OCI-LY1 (cell line): Measurements from ENCODE around the gene LTBP1.

Experiments
- H2AFZ ChIP-seq: fragments of 200-600 bp; sonication (generic), shearing (Covaris generic); 2 replicates; pipeline ENCODE4 v1.6.0; 2014; ENCODE audit warnings: antibody characterized with exemption, mild to moderate bottlenecking, low read length
- H3F3A ChIP-seq: fragments of 200-600 bp; sonication (generic), shearing (Covaris generic); 2 replicates; pipeline ENCODE4 v1.6.0; 2014; ENCODE audit warnings: mild to moderate bottlenecking, antibody characterized with exemption, low read length, moderate library complexity; ENCODE audit not compliant: insufficient read depth
- H3K27ac ChIP-seq: fragments of 200-600 bp; sonication (generic); 2 replicates; pipeline ENCODE4 v1.5.1; 2014; ENCODE audit warnings: low read length, mixed run types, mild to moderate bottlenecking, low read depth; ENCODE audit not compliant: poor library complexity, severe bottlenecking
- H3K27me3 ChIP-seq: fragments of 200-600 bp; sonication (generic); 2 replicates; pipeline ENCODE4 v1.6.0; 2014; ENCODE audit warnings: antibody characterized with exemption, mild to moderate bottlenecking, low read length, moderate library complexity; ENCODE audit not compliant: insufficient read depth
- H3K36me3 ChIP-seq: fragments of 200-600 bp; sonication (generic); 2 replicates; pipeline ENCODE4 v1.6.1; 2014; ENCODE audit warnings: mild to moderate bottlenecking, antibody characterized with exemption, low read length, moderate library complexity, mixed read lengths; ENCODE audit not compliant: insufficient read depth
- H3K4me1 ChIP-seq: fragments of 200-600 bp; sonication (generic); 2 replicates; pipeline ENCODE4 v1.5.1; 2014; ENCODE audit warnings: mild to moderate bottlenecking, low read length, moderate library complexity; ENCODE audit not compliant: insufficient read depth, severe bottlenecking
- H3K4me2 ChIP-seq: fragments of 200-600 bp; sonication (generic), shearing (Covaris generic); 2 replicates; pipeline ENCODE4 v1.6.1; 2014; ENCODE audit warnings: low read length
- H3K4me3 ChIP-seq: fragments of 200-600 bp; sonication (generic); 2 replicates; pipeline ENCODE4 v1.5.1; 2014; ENCODE audit warnings: low read length, low read depth, mild to moderate bottlenecking, mixed read lengths; ENCODE audit not compliant: poor library complexity, severe bottlenecking
- H3K79me2 ChIP-seq: fragments of 200-600 bp; shearing (Covaris generic); 2 replicates; pipeline ENCODE4 v1.6.1; 2016; ENCODE audit warnings: mixed run types, low read length, mixed read lengths; ENCODE audit not compliant: insufficient read depth
- H3K9ac ChIP-seq: fragments of 200-600 bp; sonication (generic), shearing (Covaris generic); 2 replicates; pipeline ENCODE4 v1.6.1; 2014; ENCODE audit warnings: mild to moderate bottlenecking, low read length, mixed read lengths
- H3K9me2 ChIP-seq: fragments of 200-600 bp; sonication (generic), shearing (Covaris generic); 2 replicates; pipeline ENCODE4 v1.6.1; 2014; ENCODE audit warnings: low read depth, mild to moderate bottlenecking, low read length, mixed read lengths
- H3K9me3 ChIP-seq: fragments of 200-600 bp; shearing (Covaris generic); 2 replicates; pipeline ENCODE4 v1.6.1; 2014; ENCODE audit warnings: low read length, mixed read lengths
- H4K20me1 ChIP-seq: fragments of 200-600 bp; sonication (generic), shearing (Covaris generic); 2 replicates; pipeline ENCODE4 v1.6.0; 2016; ENCODE audit warnings: mild to moderate bottlenecking, low read length; ENCODE audit not compliant: insufficient read depth
- EZH2 ChIP-seq: fragments of 200-600 bp; sonication (generic), shearing (Covaris generic); IDR thresholded peaks from 2 replicates; pipeline ENCODE4 v1.8.0; 2017; ENCODE audit warnings: borderline replicate concordance, mixed run types, mild to moderate bottlenecking, antibody characterized with exemption, low read length, moderate library complexity, mixed read lengths
- TF ChIP-seq, protein P1 (sequence below): fragments of 200-600 bp; sonication (generic), shearing (Covaris generic); IDR thresholded peaks from 2 replicates; pipeline ENCODE4 v1.5.1; 2017; ENCODE audit warnings: mild to moderate bottlenecking, antibody characterized with exemption, low read length, moderate library complexity, mixed read lengths

LTBP1 gene

DNA sequence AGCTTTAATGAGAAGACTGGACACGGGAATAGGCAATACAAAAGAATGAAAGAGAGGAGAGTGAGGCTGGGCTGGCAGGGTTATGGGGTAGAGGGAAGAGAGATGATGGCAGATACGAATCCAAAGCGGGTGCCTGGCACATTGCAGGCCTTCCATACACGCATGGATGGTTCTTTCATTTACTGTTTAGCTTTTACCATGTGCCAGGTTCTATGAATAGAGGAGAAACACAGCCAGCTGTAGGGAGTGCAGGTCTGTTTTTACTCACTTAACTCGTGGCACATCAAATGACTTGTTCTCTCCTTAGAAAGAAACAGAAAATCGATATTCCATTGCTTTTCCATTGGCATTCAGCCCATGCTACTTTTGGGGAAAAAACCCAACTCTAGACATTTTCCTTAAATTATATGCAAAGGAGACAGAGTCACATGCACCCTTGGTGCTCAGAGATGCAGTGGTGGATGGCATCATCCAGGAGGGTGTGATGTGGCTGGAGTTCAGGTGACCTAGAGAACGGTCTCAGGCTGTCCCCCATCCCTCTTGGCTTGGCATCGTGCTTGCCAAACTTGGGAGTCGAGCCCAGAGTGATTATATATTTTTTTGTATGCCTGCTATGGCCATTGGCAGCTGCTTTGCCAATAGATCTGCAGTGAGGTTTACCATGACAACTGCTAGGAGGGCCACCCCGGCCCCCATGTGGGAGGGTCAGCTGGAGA, 6.2 kb downstream of the LTBP1 start:
- H3K27me3 ChIP-seq = no peaks in the 10 kb centered on the region
- peaks cover 53% of the 10 kb centered on the region for H3K4me1 ChIP-seq
- H4K20me1 ChIP-seq = no peaks in the 10 kb centered on the region
- no peak overlapping the region for H2AFZ ChIP-seq
- H3K27ac ChIP-seq = peak overlapping the region; percentile 9
- H3K36me3 ChIP-seq = peaks cover 90% of the 10 kb centered on the region
- TF ChIP-seq, protein P1, sequence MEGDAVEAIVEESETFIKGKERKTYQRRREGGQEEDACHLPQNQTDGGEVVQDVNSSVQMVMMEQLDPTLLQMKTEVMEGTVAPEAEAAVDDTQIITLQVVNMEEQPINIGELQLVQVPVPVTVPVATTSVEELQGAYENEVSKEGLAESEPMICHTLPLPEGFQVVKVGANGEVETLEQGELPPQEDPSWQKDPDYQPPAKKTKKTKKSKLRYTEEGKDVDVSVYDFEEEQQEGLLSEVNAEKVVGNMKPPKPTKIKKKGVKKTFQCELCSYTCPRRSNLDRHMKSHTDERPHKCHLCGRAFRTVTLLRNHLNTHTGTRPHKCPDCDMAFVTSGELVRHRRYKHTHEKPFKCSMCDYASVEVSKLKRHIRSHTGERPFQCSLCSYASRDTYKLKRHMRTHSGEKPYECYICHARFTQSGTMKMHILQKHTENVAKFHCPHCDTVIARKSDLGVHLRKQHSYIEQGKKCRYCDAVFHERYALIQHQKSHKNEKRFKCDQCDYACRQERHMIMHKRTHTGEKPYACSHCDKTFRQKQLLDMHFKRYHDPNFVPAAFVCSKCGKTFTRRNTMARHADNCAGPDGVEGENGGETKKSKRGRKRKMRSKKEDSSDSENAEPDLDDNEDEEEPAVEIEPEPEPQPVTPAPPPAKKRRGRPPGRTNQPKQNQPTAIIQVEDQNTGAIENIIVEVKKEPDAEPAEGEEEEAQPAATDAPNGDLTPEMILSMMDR = no peak
- TF ChIP-seq EZH2 = no peak
- no peaks in the 10 kb centered on the region for H3K9me3 ChIP-seq
- no peaks in the 10 kb centered on the region for H3F3A ChIP-seq
- no peak overlapping the region for H3K4me3 ChIP-seq
- H3K9me2 ChIP-seq = no peaks in the 10 kb centered on the region
- no peak overlapping the region for H3K4me2 ChIP-seq
- no peak overlapping the region for H3K9ac ChIP-seq
- H3K79me2 ChIP-seq = peaks cover 98% of the 10 kb centered on the region

DNA sequence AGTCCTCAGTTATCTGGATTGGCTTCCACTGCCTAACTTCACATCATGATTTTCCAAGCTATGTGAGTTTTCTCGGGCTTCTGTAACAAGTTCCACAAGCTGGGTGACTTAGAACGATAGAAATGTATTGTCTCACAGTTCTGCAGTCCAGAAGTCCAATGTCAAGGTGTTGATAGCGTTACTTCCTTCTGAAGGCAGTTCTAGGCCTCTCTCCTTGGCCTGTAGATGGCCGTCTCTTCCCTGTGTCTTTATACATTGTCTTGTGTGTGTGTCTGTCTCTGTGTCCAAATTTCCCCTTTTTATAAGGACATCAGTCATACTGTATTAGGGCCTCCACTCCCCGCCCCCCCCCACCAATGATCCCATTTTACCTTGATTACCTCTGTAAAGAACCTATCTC, 7.5 kb downstream of the LTBP1 start:
- H3K79me2 ChIP-seq = peaks cover 98% of the 10 kb centered on the region
- H3K27me3 ChIP-seq = no peaks in the 10 kb centered on the region
- TF ChIP-seq, protein P1 = no peak
- no peak for TF ChIP-seq EZH2
- H3K4me2 ChIP-seq = no peak overlapping the region
- no peak overlapping the region for H3K27ac ChIP-seq
- H4K20me1 ChIP-seq = no peaks in the 10 kb centered on the region
- no peaks in the 10 kb centered on the region for H3K9me2 ChIP-seq
- no peaks in the 10 kb centered on the region for H3F3A ChIP-seq
- no peak overlapping the region for H2AFZ ChIP-seq
- H3K36me3 ChIP-seq = peaks cover 93% of the 10 kb centered on the region
- no peaks in the 10 kb centered on the region for H3K9me3 ChIP-seq
- no peak overlapping the region for H3K9ac ChIP-seq
- H3K4me3 ChIP-seq = no peak overlapping the region
- H3K4me1 ChIP-seq = peaks cover 42% of the 10 kb centered on the region

DNA sequence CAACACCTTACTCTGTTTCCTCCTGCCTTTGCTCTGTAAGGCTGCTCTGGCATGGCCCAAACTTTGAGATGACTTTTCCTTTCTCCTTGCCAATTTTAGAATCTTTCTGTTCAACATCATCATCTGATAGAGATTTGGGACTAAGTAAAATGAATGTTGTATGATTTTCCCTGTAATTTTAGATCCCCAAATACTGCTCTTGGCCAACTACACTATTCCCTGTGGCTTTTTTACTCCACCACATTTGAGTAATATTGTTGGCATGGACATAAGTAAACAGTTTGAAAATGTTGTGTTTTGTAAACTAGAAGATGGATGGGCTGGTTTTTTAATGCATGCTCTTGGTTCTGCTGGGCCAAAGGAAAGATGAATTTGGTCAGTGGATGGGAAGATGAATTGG, 12.1 kb downstream of the LTBP1 start:
- Histone ChIP-seq H3K79me2 (peaks cover 95% of the 10 kb centered on the region), H3K27ac (no peak overlapping the region), H3F3A (no peaks in the 10 kb centered on the region), H4K20me1 (no peaks in the 10 kb centered on the region), H3K36me3 (peaks cover 85% of the 10 kb centered on the region), H2AFZ (no peak overlapping the region), H3K9me3 (no peaks in the 10 kb centered on the region), H3K9me2 (no peaks in the 10 kb centered on the region), H3K27me3 (no peaks in the 10 kb centered on the region), H3K4me1 (no peaks in the 10 kb centered on the region), H3K4me3 (no peak overlapping the region), H3K4me2 (no peak overlapping the region), H3K9ac (no peak overlapping the region)
- TF ChIP-seq, protein P1 = no peak
- no peak for TF ChIP-seq EZH2
